NCI-H82 (cell line): Measurements from ENCODE around the gene CLEC4M.
"Not testable (repeated sequence)": the region's sequence is repeated elsewhere in the genome, so short reads cannot be mapped to it uniquely, and the experiment has no call there.

Source experiments
- DNase-seq: peaks from one replicate; lab custom pipeline; 2025; lab: John Stamatoyannopoulos, UW

Gene CLEC4M

GRCh38 chr19:7742575-7742974 lies 20.5 kb upstream of the CLEC4M start:
- DNase-seq: peak; percentile 85

GRCh38 chr19:7742991-7743390 lies 20.1 kb upstream of the CLEC4M start:
- peak; percentile 70 for DNase-seq

- peak; percentile 31 for DNase-seq
Observed at GRCh38 chr19:7743425-7743841, 19.6 kb upstream of the CLEC4M start.

GRCh38 chr19:7744199-7744786 lies 18.8 kb upstream of the CLEC4M start:
- no peak for DNase-seq

GRCh38 chr19:7744871-7745650 lies 18.0 kb upstream of the CLEC4M start:
- DNase-seq: no peak

GRCh38 chr19:7746306-7746705 lies 16.7 kb upstream of the CLEC4M start:
- not testable (repeated sequence) for DNase-seq

GRCh38 chr19:7746903-7747884 lies 15.8 kb upstream of the CLEC4M start, which contains the start of gene CD209:
Gene CD209 (minus strand): TSS chr19:7747534. CDS start chr19:7747511, 23 bp downstream.
- DNase-seq: no peak

- DNase-seq: no peak
Observed at GRCh38 chr19:7748171-7748570, 14.9 kb upstream of the CLEC4M start.

- peak; percentile 31 for DNase-seq
Observed at GRCh38 chr19:7748756-7749155, 14.3 kb upstream of the CLEC4M start.

GRCh38 chr19:7751157-7751783 lies 11.8 kb upstream of the CLEC4M start:
- DNase-seq: no peak

GRCh38 chr19:7756258-7756657 lies 6.8 kb upstream of the CLEC4M start:
- DNase-seq: no peak

- DNase-seq: no peak
Observed at GRCh38 chr19:7757358-7757757, 5.7 kb upstream of the CLEC4M start.

- DNase-seq: no peak
Observed at GRCh38 chr19:7759156-7759555, 3.9 kb upstream of the CLEC4M start.

- DNase-seq: no peak
Observed at GRCh38 chr19:7763696-7764095, 653 bp downstream of the CLEC4M start.

GRCh38 chr19:7764157-7764556 lies 1.1 kb downstream of the CLEC4M start:
- DNase-seq: not testable (repeated sequence)

- DNase-seq: not testable (repeated sequence)
Observed at GRCh38 chr19:7765043-7765442, 2.0 kb downstream of the CLEC4M start.

GRCh38 chr19:7766535-7766934 lies 3.5 kb downstream of the CLEC4M start:
- DNase-seq: no peak

- no peak for DNase-seq
Observed at GRCh38 chr19:7767487-7767886, 4.4 kb downstream of the CLEC4M start.

- peak; percentile 83 for DNase-seq
Observed at GRCh38 chr19:7769171-7769570, 6.1 kb downstream of the CLEC4M start.

GRCh38 chr19:7771072-7771471 lies 8.0 kb downstream of the CLEC4M start:
- no peak for DNase-seq

- DNase-seq: peak; percentile 78
Observed at GRCh38 chr19:7772752-7773291, 9.8 kb downstream of the CLEC4M start.

- DNase-seq: no peak
Observed at GRCh38 chr19:7773841-7774240, 10.8 kb downstream of the CLEC4M start.
